GM18517 (cell line): ENCODE data around the gene ANKRD40.
"Not testable (repeated sequence)": the region's sequence is repeated elsewhere in the genome, so short reads cannot be mapped to it uniquely, and the experiment has no call there.

Experiments used
- ATAC-seq: cut with Tn5 transposase; IDR thresholded peaks from one replicate; pipeline ENCODE4 v1.9.1; 2021; ENCODE audit warnings: mild to moderate bottlenecking, moderate library complexity; ENCODE audit not compliant: unreplicated experiment

ANKRD40 gene

DNA sequence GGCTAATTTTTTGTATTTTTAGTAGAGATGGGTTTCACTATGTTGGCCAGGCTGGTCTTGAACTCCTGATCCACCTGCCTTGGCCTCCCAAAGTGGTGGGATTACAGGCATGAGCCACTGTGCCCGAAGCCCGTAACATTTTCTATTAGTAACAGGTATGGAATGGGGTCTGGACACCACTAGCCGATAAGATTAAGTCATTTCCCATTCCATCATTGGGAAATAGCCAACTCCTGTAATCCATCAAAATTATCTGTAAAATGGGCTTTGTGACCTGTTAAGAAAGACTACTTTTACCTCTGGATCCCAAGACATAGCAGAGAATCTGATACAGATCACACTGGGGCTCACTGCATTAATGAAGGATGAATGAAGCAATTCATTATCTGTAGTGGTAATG, 7.8 kb upstream of the ANKRD40 start:
- ATAC-seq = no peak

DNA sequence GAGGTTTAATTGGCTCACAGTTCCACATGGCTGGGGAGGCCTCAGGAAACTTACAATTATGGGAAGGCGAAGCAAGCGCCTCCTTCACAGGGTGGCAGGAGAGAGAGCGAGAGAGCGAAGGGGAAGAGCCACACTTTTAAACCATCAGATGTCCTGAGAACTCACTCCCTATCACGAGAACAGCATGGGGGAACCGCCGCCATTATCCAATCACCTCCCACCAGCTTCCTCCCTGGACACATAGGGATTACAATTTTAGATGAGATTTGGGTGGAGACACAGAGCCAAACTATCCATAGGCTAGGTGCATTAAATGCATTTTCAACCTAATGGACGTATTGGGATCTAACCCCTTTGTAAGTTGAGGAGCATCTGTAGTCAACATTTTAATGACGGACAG, 4.9 kb upstream of the ANKRD40 start:
- ATAC-seq = no peak

DNA sequence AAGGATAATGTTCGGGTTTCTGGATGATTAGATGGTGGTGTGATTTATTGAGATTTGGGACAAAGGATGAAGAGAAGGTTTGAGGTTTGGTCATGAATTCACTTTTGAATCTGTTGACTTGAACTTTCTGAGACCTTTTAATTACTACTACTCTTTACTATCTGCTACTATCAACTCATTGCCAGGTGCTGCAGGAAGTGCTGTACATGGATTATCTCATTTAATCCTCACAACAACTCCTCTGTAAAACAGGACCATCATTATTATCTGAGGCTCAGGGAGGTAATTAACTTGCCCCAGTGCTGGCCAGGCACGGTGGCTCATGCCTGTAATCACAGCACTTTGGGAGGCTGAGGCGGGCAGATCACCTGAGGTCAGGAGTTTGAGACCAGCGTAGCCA, 2.9 kb upstream of the ANKRD40 start:
- ATAC-seq = no peak

DNA sequence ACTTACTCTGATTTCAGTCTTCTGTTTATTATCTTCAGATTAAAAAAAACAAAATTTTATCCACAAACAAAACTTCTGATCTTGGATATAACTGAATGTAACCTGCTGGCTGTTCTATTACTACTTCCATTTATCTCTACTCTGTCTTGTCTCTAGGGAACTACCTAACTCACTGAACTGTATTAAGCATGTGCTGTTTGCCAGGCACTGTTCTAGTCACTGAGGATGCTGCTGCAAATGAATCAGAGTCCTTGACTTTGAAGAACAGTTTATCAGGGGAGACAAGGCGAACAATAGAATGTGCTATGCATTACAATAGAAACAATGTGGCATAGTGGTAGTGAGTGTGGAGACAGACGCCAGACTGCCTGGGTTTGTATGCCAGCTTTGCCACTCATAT, 2.3 kb upstream of the ANKRD40 start:
- ATAC-seq = no peak

DNA sequence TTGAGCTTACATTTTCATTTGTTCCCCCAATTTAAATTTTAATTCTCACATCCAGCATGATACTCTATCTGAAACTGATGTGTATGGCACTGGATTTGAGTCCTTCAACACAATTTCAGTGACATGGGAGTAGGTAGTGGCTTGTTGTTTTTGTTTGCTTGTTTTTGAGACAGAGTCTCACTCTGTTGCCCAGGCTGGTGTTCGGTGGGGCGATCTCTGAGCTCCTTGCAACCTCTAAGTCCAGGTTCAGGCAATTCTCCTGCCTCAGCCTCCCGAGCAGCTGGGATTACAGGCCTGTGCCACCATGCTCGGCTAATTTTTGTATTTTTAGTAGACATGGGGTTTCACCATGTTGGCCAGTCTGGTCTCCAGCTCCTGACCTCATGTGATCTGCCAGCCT, 1.3 kb upstream of the ANKRD40 start:
- not testable (repeated sequence) for ATAC-seq

GRCh38 chr17:50708050-50709000, 611 bp upstream of the ANKRD40 start:
- ATAC-seq = no peak

- no peak for ATAC-seq
Observed at GRCh38 chr17:50703162-50703561, 4.6 kb downstream of the ANKRD40 start.

GRCh38 chr17:50699410-50699809, 8.3 kb downstream of the ANKRD40 start:
- no peak for ATAC-seq

GRCh38 chr17:50697663-50698272, 9.9 kb downstream of the ANKRD40 start:
- ATAC-seq = no peak

GRCh38 chr17:50697062-50697461, 10.7 kb downstream of the ANKRD40 start:
- ATAC-seq = no peak

DNA sequence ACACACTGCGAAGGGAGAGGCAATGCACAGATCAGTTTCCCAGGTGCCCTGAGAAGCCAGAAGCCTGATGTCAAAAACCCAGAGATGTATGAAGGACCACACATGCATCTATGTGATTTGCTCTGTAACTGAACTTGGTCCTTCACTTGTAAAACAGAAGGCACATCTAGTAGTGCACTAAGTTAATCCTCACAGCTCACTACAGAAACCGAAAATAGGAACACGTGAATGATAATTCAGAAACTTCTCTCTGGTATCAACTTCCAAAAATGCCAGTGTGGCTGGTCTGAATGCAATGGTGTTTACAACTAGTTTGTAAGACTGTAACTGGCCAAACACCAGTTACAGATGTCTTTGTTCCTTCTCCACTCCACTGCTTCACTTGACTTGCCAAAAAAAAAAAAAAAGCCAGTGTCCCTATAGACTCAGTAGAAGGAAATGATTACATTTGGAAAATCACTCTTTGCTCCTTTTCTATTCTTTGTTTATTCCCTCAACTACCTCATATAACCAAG, 11.3 kb downstream of the ANKRD40 start:
- ATAC-seq = no peak

DNA sequence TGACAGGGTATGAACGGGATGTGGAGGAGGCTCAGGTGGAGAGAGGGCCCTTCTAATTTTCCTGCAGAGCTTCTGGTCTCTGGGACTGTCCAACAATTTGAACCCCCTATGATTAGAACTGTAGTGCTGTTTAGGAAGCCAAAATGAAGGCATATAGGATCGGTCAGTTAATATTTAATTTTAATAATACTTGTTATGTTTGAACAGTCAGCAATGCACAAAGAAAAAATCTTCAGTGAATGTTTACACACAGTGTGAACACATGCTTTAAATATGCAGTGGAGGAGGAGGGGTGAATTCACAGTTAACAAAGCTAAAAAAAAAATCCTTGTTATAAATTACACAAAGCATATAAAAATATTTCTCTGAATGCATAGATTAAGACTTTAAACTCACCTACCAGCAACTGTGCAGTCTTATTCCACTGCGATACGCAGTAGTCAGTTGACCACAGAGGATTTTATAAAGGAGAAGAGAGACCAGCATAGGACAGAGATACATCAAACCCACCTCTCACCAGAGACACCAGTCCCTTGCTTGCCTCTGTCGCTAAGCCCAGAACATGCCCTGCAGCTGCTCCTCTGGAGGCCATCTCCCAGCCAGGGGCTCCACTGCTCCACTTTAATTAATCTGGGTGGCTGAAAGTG, 14.6 kb downstream of the ANKRD40 start:
- ATAC-seq = no peak

GRCh38 chr17:50692448-50693035, 15.2 kb downstream of the ANKRD40 start:
- no peak for ATAC-seq

GRCh38 chr17:50691550-50692447, 15.9 kb downstream of the ANKRD40 start:
- ATAC-seq = no peak

- ATAC-seq = no peak
Observed at GRCh38 chr17:50690887-50691549, 16.7 kb downstream of the ANKRD40 start.

- no peak for ATAC-seq
Observed at GRCh38 chr17:50689956-50690886, 17.5 kb downstream of the ANKRD40 start.

DNA sequence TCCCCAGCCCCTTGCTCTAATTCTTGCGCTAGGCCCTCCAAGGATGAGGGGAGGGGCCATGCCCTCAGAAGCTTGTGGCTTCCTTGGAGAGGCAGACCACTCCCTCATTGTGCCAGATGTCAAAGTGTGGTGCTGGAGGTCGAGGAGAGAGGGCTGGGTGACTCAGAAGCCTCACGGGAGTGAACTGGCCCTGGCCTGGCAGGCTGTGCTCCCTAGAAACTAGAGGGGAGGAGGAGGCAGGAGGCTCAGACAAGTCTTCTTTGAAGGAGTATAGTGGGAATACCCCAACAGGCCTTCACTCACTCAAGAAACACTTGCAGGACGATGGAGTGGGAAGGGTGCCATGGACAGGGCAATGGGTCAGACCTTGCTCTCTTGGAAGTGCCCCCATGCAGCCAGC, 18.5 kb downstream of the ANKRD40 start:
- ATAC-seq = no peak

- ATAC-seq = no peak
Observed at GRCh38 chr17:50688245-50688644, 19.5 kb downstream of the ANKRD40 start.
